ENCODE results near the gene OTOP2. TPM values are rescaled to one million over a fixed set of nuclear protein-coding genes. Genes with fewer than 3 reads are reported as not detected.

Gene OTOP2
- total and polyA plus RNA-seq, 9 of the 15 experiments (the other 6 are each of a cell fraction or from before 2014, with no cell fraction given) = 0.04 to 0.36 (median 0.14) TPM; not detected in 1

GRCh38 chr17:74923538-74924249 lies 379 bp upstream of the OTOP2 start (continued):
- TF ChIP-seq ZNF609 (CRISPR knock-in tag; IDR thresholded peaks at IDR 0.05; ENCODE audit: borderline replicate concordance) (0 out of 2 replicates have a peak, but pooled peaks have one; percentile 45), TAF1 (IDR thresholded peaks at IDR 0.05; ENCODE audit: control insufficient read depth, extremely low read depth, insufficient read depth, low read length, severe bottlenecking) (no peak), ZC3H4 (CRISPR knock-in tag; IDR thresholded peaks at IDR 0.05; ENCODE audit: borderline replicate concordance) (no peak), XRCC3 (IDR thresholded peaks at IDR 0.05) (no peak), EP400 (IDR thresholded peaks at IDR 0.05) (no peak), MYNN (IDR thresholded peaks at IDR 0.05) (no peak), MYNN (CRISPR knock-in tag; IDR thresholded peaks at IDR 0.05) (no peak), RBM22 (IDR thresholded peaks at IDR 0.05; ENCODE audit: low read depth, low read length, poor library complexity, severe bottlenecking) (no peak), ZNF282 (CRISPR knock-in tag; IDR thresholded peaks at IDR 0.05) (0 out of 2 replicates have a peak, but pooled peaks have one; percentile 46), DACH1 (IDR thresholded peaks at IDR 0.05; ENCODE audit: partially characterized antibody) (no peak), HSF4 (CRISPR knock-in tag; IDR thresholded peaks at IDR 0.05; ENCODE audit: borderline replicate concordance) (no peak), C11orf30 (IDR thresholded peaks at IDR 0.05; ENCODE audit: low read depth) (no peak), NFATC3 (IDR thresholded peaks at IDR 0.05) (no peak), ARID1B (IDR thresholded peaks at IDR 0.05) (no peak), PURB (CRISPR knock-in tag; IDR thresholded peaks at IDR 0.05; ENCODE audit: low read depth) (no peak), HCFC1 (IDR thresholded peaks at IDR 0.05; ENCODE audit: low read depth, low read length) (no peak), LEF1 (IDR thresholded peaks at IDR 0.05) (no peak), TCFL5 (CRISPR knock-in tag; conservative IDR thresholded peaks at IDR 0.05) (no peak)
- TF ChIP-seq, protein P1, sequence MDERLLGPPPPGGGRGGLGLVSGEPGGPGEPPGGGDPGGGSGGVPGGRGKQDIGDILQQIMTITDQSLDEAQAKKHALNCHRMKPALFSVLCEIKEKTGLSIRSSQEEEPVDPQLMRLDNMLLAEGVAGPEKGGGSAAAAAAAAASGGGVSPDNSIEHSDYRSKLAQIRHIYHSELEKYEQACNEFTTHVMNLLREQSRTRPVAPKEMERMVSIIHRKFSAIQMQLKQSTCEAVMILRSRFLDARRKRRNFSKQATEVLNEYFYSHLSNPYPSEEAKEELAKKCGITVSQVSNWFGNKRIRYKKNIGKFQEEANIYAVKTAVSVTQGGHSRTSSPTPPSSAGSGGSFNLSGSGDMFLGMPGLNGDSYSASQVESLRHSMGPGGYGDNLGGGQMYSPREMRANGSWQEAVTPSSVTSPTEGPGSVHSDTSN (CRISPR knock-in tag; IDR thresholded peaks at IDR 0.05; ENCODE audit: low read depth) = no peak
- TF ChIP-seq, protein P1 (tag; conservative IDR thresholded peaks at IDR 0.05; ENCODE audit: low read depth) = no peak
- TF ChIP-seq, protein P2, sequence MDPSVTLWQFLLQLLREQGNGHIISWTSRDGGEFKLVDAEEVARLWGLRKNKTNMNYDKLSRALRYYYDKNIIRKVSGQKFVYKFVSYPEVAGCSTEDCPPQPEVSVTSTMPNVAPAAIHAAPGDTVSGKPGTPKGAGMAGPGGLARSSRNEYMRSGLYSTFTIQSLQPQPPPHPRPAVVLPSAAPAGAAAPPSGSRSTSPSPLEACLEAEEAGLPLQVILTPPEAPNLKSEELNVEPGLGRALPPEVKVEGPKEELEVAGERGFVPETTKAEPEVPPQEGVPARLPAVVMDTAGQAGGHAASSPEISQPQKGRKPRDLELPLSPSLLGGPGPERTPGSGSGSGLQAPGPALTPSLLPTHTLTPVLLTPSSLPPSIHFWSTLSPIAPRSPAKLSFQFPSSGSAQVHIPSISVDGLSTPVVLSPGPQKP (CRISPR knock-in tag; IDR thresholded peaks at IDR 0.05) = no peak
